CD1c-positive myeloid dendritic cell (primary cell): ENCODE measurements around the gene AREG.

ENCODE experiments used
- DNase-seq: peaks from one replicate; pipeline ENCODE4 v3.0.0-alpha.2; 2016; ENCODE audit errors: extremely low spot score

The AREG gene

GRCh38 chr4:74463123-74463522, 18.2 kb downstream of the AREG start:
- no peak for DNase-seq

GRCh38 chr4:74464291-74464690, 19.4 kb downstream of the AREG start:
- no peak for DNase-seq

- DNase-seq: no peak
Measured at GRCh38 chr4:74466242-74466641, 21.3 kb downstream of the AREG start.

GRCh38 chr4:74471264-74471663, 26.3 kb downstream of the AREG start:
- DNase-seq: no peak

GRCh38 chr4:74473155-74473811, 28.3 kb downstream of the AREG start:
- DNase-seq: no peak

- DNase-seq: no peak
Measured at GRCh38 chr4:74474345-74475090, 29.6 kb downstream of the AREG start.

- DNase-seq: no peak
Measured at GRCh38 chr4:74475091-74475800, 30.3 kb downstream of the AREG start.

- no peak for DNase-seq
Measured at GRCh38 chr4:74475946-74476345, 31.0 kb downstream of the AREG start.

- no peak for DNase-seq
Measured at GRCh38 chr4:74479009-74479408, 34.1 kb downstream of the AREG start.

GRCh38 chr4:74480267-74480666, 35.3 kb downstream of the AREG start:
- DNase-seq: no peak

- no peak for DNase-seq
Measured at GRCh38 chr4:74481891-74482609, 37.1 kb downstream of the AREG start.

- DNase-seq: peak; percentile 63
Measured at GRCh38 chr4:74483226-74483911, 38.4 kb downstream of the AREG start.

GRCh38 chr4:74486905-74487304, 42.0 kb downstream of the AREG start:
- DNase-seq: no peak

- DNase-seq: no peak
Measured at GRCh38 chr4:74487771-74488170, 42.8 kb downstream of the AREG start.

- no peak for DNase-seq
Measured at GRCh38 chr4:74490736-74491135, 45.8 kb downstream of the AREG start.

- DNase-seq: no peak
Measured at GRCh38 chr4:74499986-74500781, 55.2 kb downstream of the AREG start.

GRCh38 chr4:74501579-74501978, 56.6 kb downstream of the AREG start:
- DNase-seq: no peak

GRCh38 chr4:74503580-74503979, 58.6 kb downstream of the AREG start:
- peak; percentile 84 for DNase-seq

GRCh38 chr4:74504212-74504611, 59.3 kb downstream of the AREG start:
- no peak for DNase-seq
